ENCODE measurements around the gene SPAG17. TPM values are rescaled to one million over a fixed set of nuclear protein-coding genes. Genes with fewer than 3 reads are reported as not detected.

The SPAG17 gene
- total RNA-seq, 2 donors from 2014 or later, result 1.6 TPM; not detected in 1

DNA sequence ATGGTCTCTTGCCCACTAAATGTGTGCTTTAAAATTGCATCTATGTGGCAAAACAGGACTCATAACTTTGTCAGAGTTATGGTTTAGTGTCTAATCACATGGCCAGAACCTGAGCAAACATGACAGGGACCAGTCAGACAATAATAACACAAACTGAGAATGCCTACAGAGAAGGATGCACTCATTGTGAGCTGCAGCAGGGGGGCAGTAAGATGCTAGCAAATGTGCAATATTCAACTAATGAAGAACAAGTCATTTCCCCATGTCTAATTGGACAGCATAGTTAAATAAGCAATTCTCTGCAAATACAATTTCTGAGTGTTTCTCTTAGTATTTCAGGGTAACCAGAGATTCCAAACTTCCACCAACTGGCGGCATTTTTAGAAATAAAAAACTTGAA lies 30.8 kb downstream of the SPAG17 start:
- Histone ChIP-seq H3K36me3 (replicated peaks in 1 of 2; ENCODE audit: insufficient read depth in 1 of 2, low read depth in 2 of 2) (no peaks in the 10 kb centered on the region), H3K9me3 (no peaks in the 10 kb centered on the region), H3K4me3 (no peak overlapping the region), H3K27me3 (no peaks in the 10 kb centered on the region), H3K27ac (no peak overlapping the region), H3K4me1 (peaks cover 5% of the 10 kb centered on the region)
- intact Hi-C loops (cut with DNase I), result loop anchor here (5.0 kb wide), 1 partner anchor 858 kb away; no protein-coding TSS in a partner anchor
- TF ChIP-seq, protein P1, sequence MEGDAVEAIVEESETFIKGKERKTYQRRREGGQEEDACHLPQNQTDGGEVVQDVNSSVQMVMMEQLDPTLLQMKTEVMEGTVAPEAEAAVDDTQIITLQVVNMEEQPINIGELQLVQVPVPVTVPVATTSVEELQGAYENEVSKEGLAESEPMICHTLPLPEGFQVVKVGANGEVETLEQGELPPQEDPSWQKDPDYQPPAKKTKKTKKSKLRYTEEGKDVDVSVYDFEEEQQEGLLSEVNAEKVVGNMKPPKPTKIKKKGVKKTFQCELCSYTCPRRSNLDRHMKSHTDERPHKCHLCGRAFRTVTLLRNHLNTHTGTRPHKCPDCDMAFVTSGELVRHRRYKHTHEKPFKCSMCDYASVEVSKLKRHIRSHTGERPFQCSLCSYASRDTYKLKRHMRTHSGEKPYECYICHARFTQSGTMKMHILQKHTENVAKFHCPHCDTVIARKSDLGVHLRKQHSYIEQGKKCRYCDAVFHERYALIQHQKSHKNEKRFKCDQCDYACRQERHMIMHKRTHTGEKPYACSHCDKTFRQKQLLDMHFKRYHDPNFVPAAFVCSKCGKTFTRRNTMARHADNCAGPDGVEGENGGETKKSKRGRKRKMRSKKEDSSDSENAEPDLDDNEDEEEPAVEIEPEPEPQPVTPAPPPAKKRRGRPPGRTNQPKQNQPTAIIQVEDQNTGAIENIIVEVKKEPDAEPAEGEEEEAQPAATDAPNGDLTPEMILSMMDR (IDR thresholded peaks at IDR 0.05), result peak in 1 of 7 experiments; percentile 7
- no peak for TF ChIP-seq POLR2A (IDR thresholded peaks at IDR 0.05)
- no peak for DNase-seq
- no peak for ATAC-seq
- 90 to 92% methylated on average over 1 of the region's 1 CpG for whole genome bisulfite sequencing, 2 donors

DNA sequence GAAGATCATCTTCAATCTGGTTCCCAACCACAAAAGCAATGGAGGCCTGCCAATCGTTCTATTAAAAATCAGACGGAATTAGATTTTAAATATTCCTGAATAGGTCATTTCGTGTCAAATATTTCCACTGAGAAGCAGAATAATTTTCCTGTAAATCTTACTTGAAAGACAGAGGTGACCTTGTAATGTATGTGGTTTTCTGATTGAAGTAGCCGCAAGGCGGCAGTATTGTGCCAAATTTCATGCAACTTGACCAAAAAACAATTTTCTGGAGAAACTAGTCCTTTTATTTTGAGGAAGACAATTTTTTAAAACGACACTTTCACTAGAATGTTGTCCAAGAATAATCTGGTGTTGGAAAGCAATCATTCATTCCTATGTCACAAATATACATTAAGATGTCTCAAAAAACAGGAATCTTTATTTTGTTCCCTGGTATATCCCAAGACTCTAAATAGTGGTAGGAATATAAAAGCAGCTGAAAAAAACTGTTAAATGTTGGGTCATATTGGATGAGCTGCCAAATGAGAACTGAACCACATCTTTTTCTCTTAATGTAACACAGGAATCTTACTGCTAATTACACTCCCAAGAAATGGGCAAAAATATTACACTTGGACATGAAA lies 33.6 kb downstream of the SPAG17 start:
- TF ChIP-seq POLR2A (IDR thresholded peaks at IDR 0.05), result no peak
- TF ChIP-seq, protein P1 (IDR thresholded peaks at IDR 0.05), result peak; percentile 49 to 77 (median 68)
- intact Hi-C loops (cut with DNase I), result loop anchor here (5.0 kb wide), 1 partner anchor 861 kb away; no protein-coding TSS in a partner anchor
- ATAC-seq (no peak), DNase-seq (peak; percentile 70 to 78 (median 74))
- Histone ChIP-seq H3K9me3 (no peaks in the 10 kb centered on the region), H3K4me1 (peaks cover 5% of the 10 kb centered on the region), H3K4me3 (no peak overlapping the region), H3K27ac (no peak overlapping the region), H3K36me3 (replicated peaks in 1 of 2; ENCODE audit: insufficient read depth in 1 of 2, low read depth in 2 of 2) (no peaks in the 10 kb centered on the region), H3K27me3 (no peaks in the 10 kb centered on the region)
- WGBS, 2 donors, result 1% methylated on average over 6 of the region's 6 CpGs

DNA sequence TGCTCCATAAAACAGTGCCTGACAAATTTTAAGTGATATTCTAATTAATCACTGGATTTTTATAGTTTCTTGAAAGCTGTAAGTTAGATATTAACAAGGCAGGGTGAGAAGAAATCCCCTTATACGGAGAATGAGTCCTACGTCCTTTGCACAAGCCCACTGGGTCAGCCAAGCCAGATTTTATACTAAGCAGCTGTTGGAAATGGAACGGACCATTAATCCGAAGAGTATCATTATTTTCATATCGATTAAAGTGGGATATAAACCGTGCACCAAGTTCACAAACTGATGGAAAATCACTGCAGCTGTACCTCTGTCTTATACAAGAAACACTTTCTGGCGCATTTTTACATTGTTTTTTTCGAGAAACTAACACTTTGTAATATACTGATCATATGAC lies 35.2 kb downstream of the SPAG17 start:
- Histone ChIP-seq H3K4me3 (no peak overlapping the region), H3K4me1 (peaks cover 5% of the 10 kb centered on the region), H3K9me3 (no peaks in the 10 kb centered on the region), H3K27me3 (no peaks in the 10 kb centered on the region), H3K36me3 (replicated peaks in 1 of 2; ENCODE audit: insufficient read depth in 1 of 2, low read depth in 2 of 2) (no peaks in the 10 kb centered on the region), H3K27ac (no peak overlapping the region)
- TF ChIP-seq, protein P1 (IDR thresholded peaks at IDR 0.05), result no peak
- TF ChIP-seq POLR2A (IDR thresholded peaks at IDR 0.05), result no peak
- intact Hi-C loops (cut with DNase I), result loop anchor here (5.0 to 10.0 kb wide), 2 partner anchors 75 to 863 kb away; no protein-coding TSS in a partner anchor
- ATAC-seq (no peak), DNase-seq (no peak)
- WGBS, 2 donors, result 92 to 96% methylated on average over 8 of the region's 8 CpGs

DNA sequence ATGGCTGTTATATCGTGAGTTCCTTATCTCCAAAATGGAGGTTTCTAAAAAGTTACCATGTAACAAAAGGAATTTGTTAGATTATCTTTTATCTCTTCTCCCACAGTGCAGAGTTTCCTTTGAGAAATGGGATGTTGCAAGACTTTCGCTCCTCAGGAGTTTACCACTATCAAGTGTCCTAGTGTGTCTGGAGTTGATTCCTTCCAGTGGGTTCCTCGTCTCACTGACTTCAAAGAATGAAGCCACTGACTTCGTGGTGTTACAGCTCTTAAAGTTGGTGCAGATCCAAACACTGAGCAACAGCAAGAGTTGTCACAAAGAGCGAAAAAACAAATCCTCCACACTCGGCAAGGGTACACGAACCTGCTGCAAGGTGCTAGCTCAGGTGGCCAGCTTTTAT lies 37.0 kb downstream of the SPAG17 start:
- H3K27ac ChIP-seq, result no peak overlapping the region
- no peaks in the 10 kb centered on the region for H3K9me3 ChIP-seq
- ATAC-seq (no peak), DNase-seq (no peak)
- WGBS, 2 donors, result 83 to 87% methylated on average over 7 of the region's 7 CpGs
- TF ChIP-seq, protein P1 (IDR thresholded peaks at IDR 0.05), result no peak
- no peak for TF ChIP-seq POLR2A (IDR thresholded peaks at IDR 0.05)
- intact Hi-C loops (cut with DNase I), result loop anchor here (10.0 kb wide), 1 partner anchor 73 kb away; no protein-coding TSS in a partner anchor
- peaks cover 5% of the 10 kb centered on the region for H3K4me1 ChIP-seq
- H3K4me3 ChIP-seq, result no peak overlapping the region
- H3K36me3 ChIP-seq (replicated peaks in 1 of 2; ENCODE audit: insufficient read depth in 1 of 2, low read depth in 2 of 2), result no peaks in the 10 kb centered on the region
- no peaks in the 10 kb centered on the region for H3K27me3 ChIP-seq

DNA sequence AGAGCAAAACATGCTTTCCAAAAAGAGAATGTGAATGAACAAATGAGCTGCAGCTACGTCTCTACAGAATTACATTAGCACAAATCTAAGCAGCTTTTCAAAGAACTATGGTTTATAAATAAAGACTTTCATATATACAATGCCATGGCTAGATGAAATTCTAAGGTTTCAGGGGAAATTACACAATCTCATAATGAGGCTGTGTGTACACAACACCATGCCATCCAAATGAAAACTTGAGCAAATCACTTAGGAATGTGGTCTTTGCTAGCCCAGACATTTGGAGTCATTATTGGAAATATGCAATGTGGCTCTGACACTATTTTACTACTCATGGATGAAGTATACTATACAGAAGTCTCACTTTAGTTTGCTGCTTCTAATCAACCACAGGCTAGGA lies 37.5 kb downstream of the SPAG17 start:
- H3K9me3 ChIP-seq, result no peaks in the 10 kb centered on the region
- WGBS, 2 donors, result 75 to 79% methylated on average over 1 of the region's 1 CpG
- TF ChIP-seq, protein P1 (IDR thresholded peaks at IDR 0.05), result no peak
- TF ChIP-seq POLR2A (IDR thresholded peaks at IDR 0.05), result no peak
- no peaks in the 10 kb centered on the region for H3K36me3 ChIP-seq (replicated peaks in 1 of 2; ENCODE audit: insufficient read depth in 1 of 2, low read depth in 2 of 2)
- H3K4me1 ChIP-seq, result peaks cover 5% of the 10 kb centered on the region
- no peak overlapping the region for H3K27ac ChIP-seq
- no peak overlapping the region for H3K4me3 ChIP-seq
- peak; percentile 64 for ATAC-seq
- DNase-seq, result no peak
- intact Hi-C loops (cut with DNase I), result loop anchor here (10.0 kb wide), 1 partner anchor 73 kb away; no protein-coding TSS in a partner anchor
- H3K27me3 ChIP-seq, result no peaks in the 10 kb centered on the region

Data from body of pancreas (tissue), 4 donors.